ENCODE data around the gene MAN1C1. TPM values are rescaled to one million over a fixed set of nuclear protein-coding genes. Genes with fewer than 3 reads are reported as not detected.

The MAN1C1 gene
- total RNA-seq, 1 donor from 2014 or later = 9.4 TPM

GRCh38 chr1:25707280-25708016, 90.9 kb downstream of the MAN1C1 start:
- intact Hi-C loops (cut with micrococcal nuclease) = no loop called here

GRCh38 chr1:25710583-25711347, 94.2 kb downstream of the MAN1C1 start:
- intact Hi-C loops (cut with micrococcal nuclease) = no loop called here

- intact Hi-C loops (cut with micrococcal nuclease) = no loop called here
Measured at GRCh38 chr1:25711555-25712298, 95.1 kb downstream of the MAN1C1 start.

- intact Hi-C loops (cut with micrococcal nuclease) = no loop called here
Measured at GRCh38 chr1:25712299-25712970, 95.8 kb downstream of the MAN1C1 start.

GRCh38 chr1:25713961-25714360, 97.4 kb downstream of the MAN1C1 start:
- intact Hi-C loops (cut with micrococcal nuclease) = no loop called here

- intact Hi-C loops (cut with micrococcal nuclease) = no loop called here
Measured at GRCh38 chr1:25714372-25714931, 97.9 kb downstream of the MAN1C1 start.

- intact Hi-C loops (cut with micrococcal nuclease) = no loop called here
Measured at GRCh38 chr1:25715888-25716287, 99.3 kb downstream of the MAN1C1 start.

GRCh38 chr1:25716320-25716719, 99.7 kb downstream of the MAN1C1 start:
- intact Hi-C loops (cut with micrococcal nuclease) = no loop called here

GRCh38 chr1:25718732-25719131, 102.1 kb downstream of the MAN1C1 start:
- intact Hi-C loops (cut with micrococcal nuclease) = no loop called here

GRCh38 chr1:25720624-25721023, 104.0 kb downstream of the MAN1C1 start:
- intact Hi-C loops (cut with micrococcal nuclease) = no loop called here

- intact Hi-C loops (cut with micrococcal nuclease) = no loop called here
Measured at GRCh38 chr1:25723250-25723880, 106.8 kb downstream of the MAN1C1 start.

GRCh38 chr1:25724201-25724600, 107.6 kb downstream of the MAN1C1 start:
- intact Hi-C loops (cut with micrococcal nuclease) = no loop called here

GRCh38 chr1:25724966-25725365, 108.4 kb downstream of the MAN1C1 start:
- intact Hi-C loops (cut with micrococcal nuclease) = no loop called here

- intact Hi-C loops (cut with micrococcal nuclease) = no loop called here
Measured at GRCh38 chr1:25725482-25725881, 108.9 kb downstream of the MAN1C1 start.

- intact Hi-C loops (cut with micrococcal nuclease) = no loop called here
Measured at GRCh38 chr1:25727088-25727487, 110.5 kb downstream of the MAN1C1 start.

GRCh38 chr1:25727635-25728286, 111.2 kb downstream of the MAN1C1 start:
- intact Hi-C loops (cut with micrococcal nuclease) = no loop called here

- intact Hi-C loops (cut with micrococcal nuclease) = no loop called here
Measured at GRCh38 chr1:25728301-25728935, 111.8 kb downstream of the MAN1C1 start.

GRCh38 chr1:25729045-25729444, 112.5 kb downstream of the MAN1C1 start:
- intact Hi-C loops (cut with micrococcal nuclease) = no loop called here

GRCh38 chr1:25729790-25730644, 113.4 kb downstream of the MAN1C1 start:
- intact Hi-C loops (cut with micrococcal nuclease) = loop anchor here (1.0 to 5.0 kb wide), 2 partner anchors 33 to 54 kb away; no protein-coding TSS in a partner anchor

All from T-helper 1 cell treated with Interleukin-12 subunit alpha and Interleukin-12 subunit beta and Interleukin-4 antibody, amounts not matched to agents 30 ng/mL and 1 ng/mL, for 36 hours (primary cell).